A549 treated with RU486 at 1 μM for 4 hours (cell line): ENCODE data around the gene AAK1. TPM values are rescaled to one million over a fixed set of nuclear protein-coding genes. Genes with fewer than 3 reads are reported as not detected.

Experiments
- total RNA-seq: library from RNA; stranded (reverse); fragments of 200-300 nt; extraction: Qiagen RNA extraction; gene quantifications from 5 replicates; pipeline ENCODE4 v1.2.3, GENCODE V29; 2022; ENCODE audit warnings: low read depth

The AAK1 gene
- total RNA-seq: 11.0 to 18.8 TPM (median 16.9 TPM) in 5 replicates

GRCh38 chr2:69643602-69644505 is at the start of gene AAK1:
TSS of gene AAK1 (minus strand) at chr2:69643739. CDS start at chr2:69643040, 699 bp downstream.

GRCh38 chr2:69436938-69437750 is 206.4 kb downstream of the AAK1 start, which contains the start of gene NFU1:
TSS of gene NFU1 (minus strand) at chr2:69437435. CDS start at chr2:69437422, 13 bp downstream.

Other genes starting within 250 kb of the AAK1 start
- 45.2 to 52.7 TPM (median 48.4 TPM) in 5 replicates for gene NFU1, start 206.3 kb downstream of the AAK1 start, total RNA-seq
- gene ANXA4, start 98.4 kb upstream of the AAK1 start, total RNA-seq: 319 to 368 TPM (median 349 TPM) in 5 replicates
- gene GMCL1, start 185.9 kb upstream of the AAK1 start, total RNA-seq: 5.5 to 12.1 TPM (median 10.1 TPM) in 5 replicates